ENCODE data around the gene GUCY1A2.

GRCh38 chr11:106914409-106914808 is 103.9 kb downstream of the GUCY1A2 start:
- no peak for TF ChIP-seq CTCF (IDR thresholded peaks at IDR 0.05)
- TF ChIP-seq ZFX (IDR thresholded peaks at IDR 0.05; ENCODE audit: borderline replicate concordance): no peak

All from 22Rv1 (cell line).